ENCODE measurements around the gene ZNF516. TPM values are rescaled to one million over a fixed set of nuclear protein-coding genes. Genes with fewer than 3 reads are reported as not detected.

The ZNF516 gene
- total and polyA plus RNA-seq, 9 donors: 13.5 to 110 (median 95.2) TPM

GRCh38 chr18:76388261-76388660, 106.8 kb downstream of the ZNF516 start:
- H3K27me3 ChIP-seq: no peaks in the 10 kb centered on the region
- DNase-seq: peak in 1 of 5 donors; percentile 29
- peak overlapping the region in 1 of 2 donors; percentile 35 for H3K27ac ChIP-seq
- WGBS, 3 donors: 95 to 98% (median 95%) methylated on average over 7 of the region's 7 CpGs
- intact Hi-C loops (cut with DNase I): no loop called here
- H3K4me3 ChIP-seq: no peak overlapping the region
- no peaks in the 10 kb centered on the region for H3K9me3 ChIP-seq
- TF ChIP-seq CTCF (IDR thresholded peaks at IDR 0.05) (no peak), POLR2A (IDR thresholded peaks at IDR 0.05) (no peak), EP300 (IDR thresholded peaks at IDR 0.05) (no peak)
- peaks cover 33% of the 10 kb centered on the region for H3K4me1 ChIP-seq (ENCODE audit: insufficient read depth)
- H3K36me3 ChIP-seq: no peaks in the 10 kb centered on the region

GRCh38 chr18:76387608-76388007, 107.4 kb downstream of the ZNF516 start:
- no peaks in the 10 kb centered on the region for H3K9me3 ChIP-seq
- peak in 1 of 5 donors; percentile 21 for DNase-seq
- WGBS, 3 donors: 89 to 96% (median 94%) methylated on average over 8 of the region's 8 CpGs
- intact Hi-C loops (cut with DNase I): no loop called here
- H3K27me3 ChIP-seq: no peaks in the 10 kb centered on the region
- no peak for TF ChIP-seq CTCF (IDR thresholded peaks at IDR 0.05)
- TF ChIP-seq EP300 (IDR thresholded peaks at IDR 0.05): no peak
- no peak for TF ChIP-seq POLR2A (IDR thresholded peaks at IDR 0.05)
- H3K4me3 ChIP-seq: no peak overlapping the region
- H3K27ac ChIP-seq: no peak overlapping the region
- H3K4me1 ChIP-seq (ENCODE audit: insufficient read depth): peaks cover 33% of the 10 kb centered on the region
- H3K36me3 ChIP-seq: no peaks in the 10 kb centered on the region

- no peaks in the 10 kb centered on the region for H3K36me3 ChIP-seq
- intact Hi-C loops (cut with DNase I): no loop called here
- H3K4me3 ChIP-seq: no peak overlapping the region
- 87 to 94% (median 88%) methylated on average over 13 of the region's 13 CpGs for WGBS, 3 donors
- DNase-seq: peak in 1 of 5 donors; percentile 13
- H3K27me3 ChIP-seq: no peaks in the 10 kb centered on the region
- H3K27ac ChIP-seq: no peak overlapping the region
- TF ChIP-seq CTCF (IDR thresholded peaks at IDR 0.05): no peak
- TF ChIP-seq EP300 (IDR thresholded peaks at IDR 0.05): no peak
- TF ChIP-seq POLR2A (IDR thresholded peaks at IDR 0.05): no peak
- H3K9me3 ChIP-seq: no peaks in the 10 kb centered on the region
- peaks cover 30% of the 10 kb centered on the region for H3K4me1 ChIP-seq (ENCODE audit: insufficient read depth)
These were observed 108.2 kb downstream of the ZNF516 start for GRCh38 chr18:76386886-76387285.

- TF ChIP-seq POLR2A (IDR thresholded peaks at IDR 0.05) (no peak), CTCF (IDR thresholded peaks at IDR 0.05) (no peak), EP300 (IDR thresholded peaks at IDR 0.05) (no peak)
- H3K27ac ChIP-seq: no peak overlapping the region
- intact Hi-C loops (cut with DNase I): no loop called here
- DNase-seq: peak in 1 of 5 donors; percentile 17
- 89 to 92% (median 91%) methylated on average over 7 of the region's 7 CpGs for WGBS, 3 donors
- H3K27me3 ChIP-seq: no peaks in the 10 kb centered on the region
- H3K9me3 ChIP-seq: no peaks in the 10 kb centered on the region
- no peaks in the 10 kb centered on the region for H3K36me3 ChIP-seq
- H3K4me3 ChIP-seq: no peak overlapping the region
- H3K4me1 ChIP-seq (ENCODE audit: insufficient read depth): peaks cover 29% of the 10 kb centered on the region
These were observed 109.0 kb downstream of the ZNF516 start for GRCh38 chr18:76386071-76386470.

DNA sequence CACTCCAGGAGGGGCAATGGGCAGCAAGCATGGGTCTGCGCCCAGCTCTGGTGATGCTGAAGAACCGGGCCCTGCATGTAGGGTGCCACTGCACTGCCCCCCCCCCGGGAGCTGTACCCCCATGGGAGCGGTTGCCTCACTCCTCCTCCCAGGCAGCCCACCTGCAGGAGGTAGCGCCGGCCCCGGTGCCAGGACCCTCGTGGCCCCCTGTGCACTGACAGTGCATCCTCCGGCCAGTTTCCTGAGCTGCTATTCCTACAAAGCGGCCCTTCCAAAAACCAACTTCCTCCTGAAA, 109.4 kb downstream of the ZNF516 start:
- no peak for TF ChIP-seq CTCF (IDR thresholded peaks at IDR 0.05)
- no peak for TF ChIP-seq POLR2A (IDR thresholded peaks at IDR 0.05)
- no peak for TF ChIP-seq EP300 (IDR thresholded peaks at IDR 0.05)
- WGBS, 3 donors: 87 to 90% (median 88%) methylated on average over 10 of the region's 10 CpGs
- intact Hi-C loops (cut with DNase I): no loop called here
- Histone ChIP-seq H3K4me1 (ENCODE audit: insufficient read depth) (peaks cover 27% of the 10 kb centered on the region), H3K9me3 (no peaks in the 10 kb centered on the region), H3K4me3 (no peak overlapping the region), H3K36me3 (no peaks in the 10 kb centered on the region), H3K27me3 (no peaks in the 10 kb centered on the region), H3K27ac (no peak overlapping the region)
- DNase-seq: peak in 2 of 5 donors; percentile 21 to 36
